ENCODE results near the gene CGAS. TPM values are rescaled to one million over a fixed set of nuclear protein-coding genes. Genes with fewer than 3 reads are reported as not detected.
"Not testable (repeated sequence)": the region's sequence is repeated elsewhere in the genome, so short reads cannot be mapped to it uniquely, and the experiment has no call there.

The CGAS gene
- total RNA-seq, 2 donors from 2014 or later = 45.5 to 78.4 TPM

DNA sequence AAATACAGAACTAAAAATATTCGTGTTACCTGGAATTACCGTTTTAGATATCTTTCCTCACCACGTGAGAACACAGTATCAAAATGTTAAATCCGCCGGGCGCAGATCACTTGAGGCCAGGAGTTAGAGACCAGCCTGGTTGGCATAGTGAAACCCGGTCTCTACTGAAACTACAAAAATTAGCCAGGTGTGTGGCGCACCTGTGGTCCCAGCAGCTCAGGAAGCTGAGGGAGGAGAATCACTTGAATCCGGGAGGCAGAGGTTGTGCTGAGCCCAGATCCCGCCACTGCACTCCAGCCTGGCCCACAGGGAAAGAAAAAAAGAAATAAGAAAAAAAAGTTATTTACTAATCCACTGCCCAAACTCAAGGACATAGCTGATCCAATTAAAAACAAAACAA, 62.2 kb downstream of the CGAS start:
- Mint-ChIP-seq H3K36me3 (no peaks in the 10 kb centered on the region), H3K4me1 (ENCODE audit: low read depth in 2 of 2) (peaks cover 5 to 8% of the 10 kb centered on the region in 2 donors), H3K27ac (no peak overlapping the region), H3K27me3 (no peaks in the 10 kb centered on the region), H3K4me3 (no peak overlapping the region), H3K9me3 (no peaks in the 10 kb centered on the region)
- ATAC-seq = no peak
- DNase-seq (ENCODE audit: low spot score) = no peak

DNA sequence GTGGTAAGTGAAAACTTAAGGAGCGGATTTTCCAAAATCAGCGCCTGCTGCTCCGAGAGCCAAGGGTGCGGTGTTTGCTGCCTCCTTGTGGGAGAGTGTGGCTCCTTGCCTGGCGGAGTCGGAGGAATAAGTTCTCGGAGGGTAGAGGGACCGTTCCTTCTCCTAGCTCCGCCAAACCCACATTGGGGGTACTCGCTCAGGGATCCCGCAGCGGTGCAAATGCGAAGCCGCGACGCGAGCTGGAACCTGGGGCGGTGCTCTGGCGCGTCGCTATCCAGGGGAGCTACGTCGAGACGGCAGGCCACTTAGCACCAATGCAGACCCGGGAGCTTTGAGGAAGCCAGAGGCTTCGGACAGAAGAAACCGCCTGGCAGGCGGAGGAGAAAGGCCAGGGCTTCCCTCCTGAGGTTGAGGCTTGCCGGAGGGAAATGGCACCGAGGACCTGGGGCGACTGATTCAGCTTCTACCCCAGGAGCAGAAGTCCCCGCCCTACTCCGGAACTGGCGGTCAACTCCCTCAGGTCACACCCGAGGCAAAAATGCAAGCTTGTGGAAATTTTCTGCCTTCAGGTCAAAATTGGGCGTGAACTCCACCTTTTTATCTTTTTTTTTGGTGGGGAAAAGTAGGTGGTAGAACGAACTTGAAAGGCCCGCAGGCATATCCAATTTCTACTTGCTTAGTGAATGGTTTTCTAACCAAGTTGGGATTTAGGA, 63.1 kb downstream of the CGAS start:
- H3K27me3 Mint-ChIP-seq = no peaks in the 10 kb centered on the region
- peak overlapping the region; percentile 70 to 83 for H3K27ac Mint-ChIP-seq
- peaks cover 5 to 6% of the 10 kb centered on the region in 2 donors for H3K4me1 Mint-ChIP-seq (ENCODE audit: low read depth in 2 of 2)
- peak overlapping the region; percentile 77 for H3K4me3 Mint-ChIP-seq
- DNase-seq (ENCODE audit: low spot score) (peak; percentile 77), ATAC-seq (peak; percentile 94 to 98)
- no peaks in the 10 kb centered on the region for H3K36me3 Mint-ChIP-seq
- no peaks in the 10 kb centered on the region for H3K9me3 Mint-ChIP-seq

DNA sequence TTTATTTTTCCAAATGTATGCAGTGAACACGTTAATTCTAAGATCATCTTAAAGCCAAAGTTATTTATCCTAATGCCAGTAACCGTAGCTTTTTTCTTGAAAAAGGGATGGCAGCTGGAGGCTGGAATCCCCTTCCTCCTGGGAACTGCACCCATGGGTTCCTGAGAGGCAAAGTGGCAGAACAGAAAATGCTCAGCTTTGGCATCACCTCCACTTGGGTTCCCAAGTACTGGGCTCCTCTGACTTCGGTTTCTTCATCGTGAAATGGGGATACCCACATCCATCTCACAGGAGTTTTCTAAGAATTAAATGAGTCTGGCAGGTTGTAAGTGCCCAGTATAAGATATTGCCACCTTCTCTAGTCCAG, 63.7 kb downstream of the CGAS start:
- no peaks in the 10 kb centered on the region for H3K9me3 Mint-ChIP-seq
- H3K4me3 Mint-ChIP-seq = peak overlapping the region; percentile 77
- DNase-seq (ENCODE audit: low spot score) = no peak
- H3K27me3 Mint-ChIP-seq = no peaks in the 10 kb centered on the region
- peaks cover 2 to 5% of the 10 kb centered on the region in 2 donors for H3K4me1 Mint-ChIP-seq (ENCODE audit: low read depth in 2 of 2)
- peak overlapping the region; percentile 70 to 83 for H3K27ac Mint-ChIP-seq
- ATAC-seq = no peak
- no peaks in the 10 kb centered on the region for H3K36me3 Mint-ChIP-seq

DNA sequence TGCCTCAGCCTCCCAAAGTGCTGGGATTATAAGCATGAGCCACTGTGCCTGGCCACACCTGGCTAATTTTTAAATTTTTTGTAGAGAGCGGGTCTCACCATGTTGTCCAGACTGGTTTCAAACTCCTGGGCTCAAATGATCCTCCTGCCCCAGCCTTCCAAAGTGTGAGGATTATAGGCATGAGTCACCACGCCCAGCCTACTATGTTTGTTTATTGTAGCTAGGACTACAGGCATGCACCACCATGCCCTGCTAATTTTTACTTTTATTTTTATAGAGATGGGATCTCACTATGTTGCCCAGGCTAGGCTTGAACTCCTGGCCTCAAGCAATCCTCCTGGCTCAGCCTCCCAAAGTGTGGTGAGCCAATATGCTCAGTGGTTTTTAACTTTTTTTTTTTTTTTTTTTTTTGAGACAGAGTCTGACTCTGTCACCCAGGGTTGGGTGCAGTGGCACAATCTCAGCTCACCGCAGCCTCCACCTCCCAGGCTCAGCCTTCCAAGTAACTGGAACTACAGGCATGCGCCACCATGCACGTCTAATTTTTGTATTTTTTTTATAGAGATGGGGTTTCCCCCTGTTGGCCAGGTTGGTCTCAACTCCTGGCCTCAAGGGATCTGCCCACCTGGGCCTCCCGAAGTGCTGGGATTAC, 69.5 kb downstream of the CGAS start:
- no peak for DNase-seq (ENCODE audit: low spot score)
- no peak overlapping the region for H3K4me3 Mint-ChIP-seq
- no peak overlapping the region for H3K27ac Mint-ChIP-seq
- no peaks in the 10 kb centered on the region for H3K4me1 Mint-ChIP-seq (ENCODE audit: low read depth in 2 of 2)
- H3K27me3 Mint-ChIP-seq = no peaks in the 10 kb centered on the region
- no peaks in the 10 kb centered on the region for H3K36me3 Mint-ChIP-seq
- no peaks in the 10 kb centered on the region for H3K9me3 Mint-ChIP-seq
- no peak for ATAC-seq

DNA sequence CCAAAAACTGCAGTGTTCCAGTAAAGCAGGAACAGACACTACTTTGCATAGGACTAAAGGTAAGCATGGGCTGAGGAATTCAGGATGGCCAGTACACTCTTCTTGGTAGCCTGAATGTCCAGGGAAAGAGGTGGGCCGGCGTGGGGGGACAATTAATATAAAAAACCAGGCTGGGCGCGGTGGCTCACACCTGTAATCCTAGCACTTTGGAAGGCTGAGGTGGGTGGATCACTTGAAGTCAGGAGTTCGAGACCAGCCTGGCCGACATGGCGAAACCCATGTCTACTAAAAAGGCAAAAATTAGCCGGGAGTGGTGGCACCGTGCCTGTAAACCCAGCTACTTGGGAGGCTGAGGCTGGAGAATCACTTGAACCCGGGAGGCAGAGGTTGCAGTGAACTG, 70.6 kb downstream of the CGAS start:
- not testable (repeated sequence) for H3K27me3 Mint-ChIP-seq; DNase-seq (ENCODE audit: low spot score); H3K36me3 Mint-ChIP-seq; H3K27ac Mint-ChIP-seq; H3K4me1 Mint-ChIP-seq (ENCODE audit: low read depth in 2 of 2); H3K9me3 Mint-ChIP-seq; ATAC-seq; H3K4me3 Mint-ChIP-seq

DNA sequence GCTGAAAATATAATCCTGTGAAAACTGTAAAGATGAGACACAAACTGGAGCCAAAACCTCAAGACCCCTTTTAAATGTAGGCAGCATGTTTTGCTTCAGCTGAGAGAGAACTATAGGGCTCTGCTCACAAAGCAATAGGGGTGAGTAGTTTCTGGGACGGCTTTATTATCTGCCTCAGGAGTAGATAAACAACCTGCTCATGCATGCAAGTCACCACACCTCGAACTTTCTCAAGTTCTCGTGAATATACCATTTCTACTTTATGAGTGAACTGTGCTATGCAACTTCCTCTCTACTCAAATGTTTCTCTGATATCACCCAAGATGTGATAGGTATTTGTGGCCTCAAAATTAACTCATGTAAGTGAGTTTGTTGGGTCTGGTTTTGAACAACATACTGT, 74.9 kb downstream of the CGAS start:
- Mint-ChIP-seq H3K36me3 (no peaks in the 10 kb centered on the region), H3K9me3 (no peaks in the 10 kb centered on the region), H3K4me1 (ENCODE audit: low read depth in 2 of 2) (no peaks in the 10 kb centered on the region)

DNA sequence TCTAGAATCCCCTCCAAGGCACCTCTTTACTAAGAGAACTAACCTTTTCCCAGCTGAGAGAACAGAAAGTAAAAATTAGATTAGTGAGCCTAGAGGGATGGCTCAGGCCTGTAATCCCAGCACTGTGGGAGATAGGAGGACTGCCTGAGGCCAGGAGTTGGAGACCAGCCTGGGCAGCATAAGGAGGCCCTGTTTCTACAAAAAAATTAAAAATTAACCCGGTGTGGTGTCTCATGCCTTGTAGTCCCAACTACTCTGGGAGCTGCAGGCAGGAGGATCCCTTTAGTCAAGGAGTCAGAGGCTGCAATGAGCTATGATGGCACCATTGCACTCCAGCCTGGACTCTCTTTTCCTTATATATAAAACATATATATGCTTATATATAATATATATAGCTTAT, 76.9 kb downstream of the CGAS start:
- Mint-ChIP-seq H3K27ac (no peak overlapping the region), H3K36me3 (no peaks in the 10 kb centered on the region), H3K27me3 (no peaks in the 10 kb centered on the region), H3K4me1 (ENCODE audit: low read depth in 2 of 2) (no peaks in the 10 kb centered on the region), H3K4me3 (no peak overlapping the region), H3K9me3 (no peaks in the 10 kb centered on the region)
- no peak for ATAC-seq
- DNase-seq (ENCODE audit: low spot score) = no peak

More for the DNA sequence above, 74.9 kb downstream of the CGAS start:
- Mint-ChIP-seq H3K4me3 (no peak overlapping the region), H3K27ac (no peak overlapping the region), H3K27me3 (no peaks in the 10 kb centered on the region)
- DNase-seq (ENCODE audit: low spot score) = no peak
- ATAC-seq = no peak

Other genes with a start within 250 kb of the CGAS start
- gene KHDC1L, start 226.8 kb downstream of the CGAS start, total RNA-seq = under 1 TPM in 1 of 2 donors, not detected in 1; 0.50 TPM
- 10 to 100 TPM in 1 of 2 donors, 1 to 10 TPM in 1; 3.7 to 14.9 TPM for gene KHDC1, start 189.1 kb downstream of the CGAS start, total RNA-seq
- gene DPPA5, start 98.0 kb downstream of the CGAS start, total RNA-seq = not detected
- not detected for gene KHDC3L, start 89.6 kb downstream of the CGAS start, total RNA-seq
- not detected for gene OOEP, start 82.4 kb downstream of the CGAS start, total RNA-seq
- gene DDX43, start 57.5 kb downstream of the CGAS start, total RNA-seq = 1 to 10 TPM in 1 of 2 donors, not detected in 1; 1.0 TPM
- 10 to 100 TPM; 42.9 to 76.0 TPM for gene MTO1, start 9.4 kb upstream of the CGAS start, total RNA-seq
- 1,000 to 10,000 TPM; 4,705 to 6,056 TPM for gene EEF1A1, start 68.7 kb upstream of the CGAS start, total RNA-seq
- 1 to 10 TPM; 6.0 to 6.9 TPM for gene SLC17A5, start 201.7 kb upstream of the CGAS start, total RNA-seq
- gene CD109, start 243.9 kb upstream of the CGAS start, total RNA-seq = 1 to 10 TPM in 1 of 2 donors, under 1 TPM in 1; 0.43 to 2.2 TPM